ENCODE results near the gene ATP10B.

ATP10B gene

GRCh38 chr5:160565376-160565775 is 286.6 kb downstream of the ATP10B start:
- in situ Hi-C loops (cut with MboI; ENCODE audit: low sequenced_read_pairs), result no loop called here

GRCh38 chr5:160556846-160557245 is 295.2 kb downstream of the ATP10B start:
- in situ Hi-C loops (cut with MboI; ENCODE audit: low sequenced_read_pairs), result no loop called here

- in situ Hi-C loops (cut with MboI; ENCODE audit: low sequenced_read_pairs), result no loop called here
Observed at GRCh38 chr5:160555971-160556631, 295.9 kb downstream of the ATP10B start.

- in situ Hi-C loops (cut with MboI; ENCODE audit: low sequenced_read_pairs), result no loop called here
Observed at GRCh38 chr5:160555581-160555970, 296.4 kb downstream of the ATP10B start.

- in situ Hi-C loops (cut with MboI; ENCODE audit: low sequenced_read_pairs), result no loop called here
Observed at GRCh38 chr5:160550075-160550474, 301.9 kb downstream of the ATP10B start.

- in situ Hi-C loops (cut with MboI; ENCODE audit: low sequenced_read_pairs), result no loop called here
Observed at GRCh38 chr5:160548949-160549645, 302.9 kb downstream of the ATP10B start.

- in situ Hi-C loops (cut with MboI; ENCODE audit: low sequenced_read_pairs), result no loop called here
Observed at GRCh38 chr5:160547872-160548271, 304.1 kb downstream of the ATP10B start.

GRCh38 chr5:160547061-160547460 is 304.9 kb downstream of the ATP10B start:
- in situ Hi-C loops (cut with MboI; ENCODE audit: low sequenced_read_pairs), result no loop called here

- in situ Hi-C loops (cut with MboI; ENCODE audit: low sequenced_read_pairs), result no loop called here
Observed at GRCh38 chr5:160545832-160546231, 306.2 kb downstream of the ATP10B start.

- in situ Hi-C loops (cut with MboI; ENCODE audit: low sequenced_read_pairs), result no loop called here
Observed at GRCh38 chr5:160543395-160543794, 308.6 kb downstream of the ATP10B start.

GRCh38 chr5:160542840-160543239 is 309.2 kb downstream of the ATP10B start:
- in situ Hi-C loops (cut with MboI; ENCODE audit: low sequenced_read_pairs), result no loop called here

- in situ Hi-C loops (cut with MboI; ENCODE audit: low sequenced_read_pairs), result no loop called here
Observed at GRCh38 chr5:160542281-160542680, 309.7 kb downstream of the ATP10B start.

- in situ Hi-C loops (cut with MboI; ENCODE audit: low sequenced_read_pairs), result no loop called here
Observed at GRCh38 chr5:160539431-160539830, 312.6 kb downstream of the ATP10B start.

GRCh38 chr5:160537940-160538339 is 314.1 kb downstream of the ATP10B start:
- in situ Hi-C loops (cut with MboI; ENCODE audit: low sequenced_read_pairs), result no loop called here

- in situ Hi-C loops (cut with MboI; ENCODE audit: low sequenced_read_pairs), result no loop called here
Observed at GRCh38 chr5:160537116-160537515, 314.9 kb downstream of the ATP10B start.

- in situ Hi-C loops (cut with MboI; ENCODE audit: low sequenced_read_pairs), result no loop called here
Observed at GRCh38 chr5:160534914-160535313, 317.1 kb downstream of the ATP10B start.

- in situ Hi-C loops (cut with MboI; ENCODE audit: low sequenced_read_pairs), result no loop called here
Observed at GRCh38 chr5:160534125-160534524, 317.9 kb downstream of the ATP10B start.

- in situ Hi-C loops (cut with MboI; ENCODE audit: low sequenced_read_pairs), result no loop called here
Observed at GRCh38 chr5:160525471-160526261, 326.3 kb downstream of the ATP10B start.

GRCh38 chr5:160524827-160525226 is 327.2 kb downstream of the ATP10B start:
- in situ Hi-C loops (cut with MboI; ENCODE audit: low sequenced_read_pairs), result no loop called here

GRCh38 chr5:160523502-160524163 is 328.4 kb downstream of the ATP10B start:
- in situ Hi-C loops (cut with MboI; ENCODE audit: low sequenced_read_pairs), result no loop called here

GRCh38 chr5:160521392-160521663 is 330.7 kb downstream of the ATP10B start:
- in situ Hi-C loops (cut with MboI; ENCODE audit: low sequenced_read_pairs), result no loop called here
